Activated T-cell treated with anti-CD3 and anti-CD28 coated beads, Interleukin-2, amount 50 U/mL, for 48 hours (primary cell): ENCODE results near the gene AGAP3.

Source experiments
- DNase-seq, 2 experiments: peaks; one replicate each; pipeline ENCODE4 v3.0.0-alpha.2; 2020

AGAP3 gene

DNA sequence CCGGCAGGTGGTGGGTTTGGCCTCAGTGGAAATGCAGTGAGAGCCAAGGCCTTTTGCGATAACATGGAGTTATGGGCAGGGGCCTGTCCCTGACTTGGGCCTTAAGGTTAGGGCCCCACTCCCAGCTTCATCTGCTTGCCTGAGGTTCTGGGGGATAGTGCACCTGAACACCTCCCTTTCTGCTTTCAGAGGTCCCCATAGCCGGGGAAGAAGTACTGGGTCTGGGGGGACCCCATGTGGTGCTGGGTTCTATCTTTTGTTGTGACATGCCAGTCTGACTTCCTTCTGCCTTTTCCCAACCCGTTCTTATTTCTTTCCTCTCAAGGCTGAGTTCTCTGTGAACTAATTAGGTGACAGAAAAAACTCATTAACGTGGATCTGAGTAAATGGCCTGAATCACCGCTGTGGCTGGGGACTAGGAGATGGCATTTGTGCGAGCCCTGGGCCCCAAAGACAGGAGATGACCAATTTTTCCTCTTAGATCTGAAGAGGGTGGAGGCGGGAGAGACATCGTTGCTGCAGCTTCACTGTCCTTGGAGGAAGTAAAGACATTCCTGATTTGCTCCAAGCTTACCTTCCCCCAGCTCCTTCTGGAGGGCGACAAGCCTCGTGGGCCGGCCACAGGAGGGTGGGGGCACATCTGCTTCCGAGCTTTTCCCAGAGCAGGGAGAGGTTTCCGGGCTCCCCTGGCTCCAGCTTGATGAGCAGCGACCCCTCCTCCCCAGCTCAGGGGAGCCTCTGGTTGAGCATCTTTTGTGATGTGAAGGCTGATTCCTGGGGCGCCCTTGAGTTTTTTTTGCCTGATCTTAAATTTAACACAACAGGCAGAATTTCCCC, 2.0 kb downstream of the AGAP3 start:
- DNase-seq = no peak

DNA sequence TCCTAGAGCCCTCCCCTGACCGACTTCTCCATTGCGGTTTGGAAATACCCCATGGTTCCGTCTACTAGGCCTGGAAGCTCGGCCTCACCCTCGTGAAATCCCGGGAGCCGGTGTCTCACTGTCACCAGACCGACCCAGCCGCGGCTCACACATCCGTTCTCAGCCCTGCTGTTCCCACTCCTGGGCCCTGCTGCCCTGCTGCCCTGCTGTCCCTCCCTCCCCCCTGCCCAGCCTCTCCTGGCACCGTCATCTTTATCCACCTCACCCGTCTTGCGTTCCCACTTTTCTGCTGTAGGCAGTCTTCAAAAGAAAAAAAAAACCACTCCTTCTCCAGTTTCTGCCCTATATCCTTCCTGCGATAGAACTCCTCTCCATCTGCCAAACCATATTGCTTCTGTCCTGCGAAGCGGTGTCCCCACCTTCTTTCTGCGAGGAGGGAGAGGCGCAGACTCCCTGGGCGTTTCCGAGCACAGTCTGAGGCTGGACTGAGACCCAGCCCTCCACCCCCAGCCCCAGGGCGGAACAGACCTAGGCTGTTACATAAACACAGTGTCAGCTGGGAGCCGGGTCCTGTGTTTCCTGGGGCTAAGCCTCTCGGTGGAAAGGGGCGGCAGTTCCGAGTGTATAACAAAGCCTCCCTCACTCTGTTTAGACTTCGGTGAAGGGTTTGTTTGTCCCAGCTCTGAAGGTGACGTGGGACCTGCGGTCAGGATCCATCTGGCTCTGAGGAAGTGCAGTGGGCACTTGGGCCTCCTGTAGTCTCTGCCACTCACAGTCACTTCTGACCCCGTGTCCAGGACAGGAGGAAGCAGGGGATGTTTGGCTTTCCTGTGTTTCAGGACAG, 2.8 kb downstream of the AGAP3 start:
- DNase-seq = no peak

DNA sequence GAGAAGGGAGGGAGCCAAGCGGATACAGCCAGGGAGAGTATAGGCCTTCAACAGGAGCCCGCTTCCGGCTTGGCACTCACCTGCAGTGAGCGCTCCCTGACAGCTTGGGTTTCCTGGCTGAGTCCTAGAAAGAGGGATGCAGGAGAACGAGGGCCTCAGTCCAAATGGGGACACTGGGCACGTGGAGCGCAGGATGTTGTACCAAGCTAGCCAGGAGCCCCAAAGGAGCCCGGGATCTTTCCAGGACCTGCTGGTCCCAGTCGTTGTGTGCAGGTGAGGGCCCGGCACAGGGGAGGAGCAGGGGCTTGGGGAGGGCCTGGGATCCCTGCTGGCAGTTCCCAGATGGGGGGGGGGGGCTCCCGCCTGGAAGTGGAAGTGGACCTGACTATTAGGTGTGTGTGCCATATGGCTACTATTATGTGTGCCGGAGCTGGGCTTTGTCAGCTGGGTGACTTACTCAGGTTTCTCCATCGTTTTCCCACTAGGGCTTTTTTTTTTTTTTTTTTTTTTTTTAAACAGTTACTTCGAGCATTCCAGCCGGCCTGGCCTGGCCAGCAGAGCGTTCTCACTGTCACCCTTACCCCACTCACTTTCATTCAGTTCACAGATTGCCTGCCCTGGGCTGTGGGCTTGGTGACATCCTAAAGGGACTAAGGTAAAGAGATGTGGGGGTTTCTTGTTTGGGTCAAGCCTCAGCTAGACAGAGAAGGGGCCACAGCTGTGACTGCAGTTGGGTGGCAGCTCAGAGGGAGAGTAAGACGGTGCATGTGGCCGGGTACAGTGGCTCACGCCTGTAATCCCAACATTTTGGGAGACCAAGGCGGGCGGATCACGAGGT, 3.8 kb downstream of the AGAP3 start:
- no peak for DNase-seq

DNA sequence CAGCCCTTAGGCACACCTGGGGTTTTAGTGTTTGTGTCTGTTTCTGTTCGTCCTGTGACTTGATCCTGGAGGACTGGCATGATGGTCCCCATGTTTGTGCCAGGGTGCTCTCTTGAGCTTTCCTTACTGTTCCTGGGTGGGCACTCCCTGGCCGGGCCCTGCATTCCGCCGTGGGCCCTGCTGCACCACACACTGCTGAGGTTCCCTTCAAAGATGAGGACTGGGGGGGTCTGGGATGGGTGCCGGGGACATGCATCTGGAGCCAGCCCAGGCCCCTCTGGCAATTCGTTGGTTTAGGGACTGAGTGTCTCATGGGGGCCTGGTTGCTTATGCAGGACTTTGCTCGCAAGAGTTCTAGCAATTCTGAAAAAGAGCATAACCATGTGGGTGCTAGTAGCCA, 4.7 kb downstream of the AGAP3 start:
- no peak for DNase-seq

DNA sequence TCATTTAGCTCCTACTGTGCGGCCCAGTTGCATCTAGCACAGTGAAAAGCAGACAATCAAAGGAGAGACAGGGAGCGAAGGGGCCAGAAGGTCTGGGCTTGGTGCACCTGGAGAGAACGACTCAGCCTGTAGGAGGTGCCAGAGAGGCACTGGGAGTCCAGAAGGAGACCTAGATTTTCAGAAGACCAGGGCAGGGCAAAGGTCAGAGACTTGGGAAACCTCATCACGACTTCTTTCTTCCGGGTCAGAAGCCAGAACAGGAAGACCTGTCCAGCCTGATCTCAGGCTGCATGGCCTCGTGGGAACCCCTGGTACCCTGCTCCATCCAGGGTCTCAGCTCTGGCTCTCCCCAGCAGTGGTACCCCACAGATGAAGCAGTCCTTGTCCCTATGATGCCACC, 5.2 kb downstream of the AGAP3 start:
- DNase-seq = peak in 1 of 2 experiments; percentile 51

DNA sequence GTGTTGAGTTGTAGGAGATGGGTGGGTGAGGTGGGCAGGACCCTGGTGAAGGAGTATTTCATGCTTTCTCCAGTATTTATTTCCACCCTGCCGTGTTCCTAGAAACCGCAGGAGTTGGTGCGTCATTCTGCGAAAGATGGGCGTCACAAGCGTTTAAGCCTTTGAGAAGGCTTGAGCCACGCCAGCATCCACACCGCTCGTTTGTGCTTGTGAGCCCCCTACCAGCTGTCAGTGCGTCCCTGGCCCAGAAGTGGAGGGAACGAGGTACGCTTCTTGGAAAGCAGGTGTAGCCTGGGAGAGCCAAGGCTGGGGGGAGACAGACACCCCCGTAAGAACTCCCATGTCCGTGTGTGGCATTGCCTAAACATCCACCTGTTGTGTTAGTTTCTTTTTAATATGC, 5.7 kb downstream of the AGAP3 start:
- no peak for DNase-seq

DNA sequence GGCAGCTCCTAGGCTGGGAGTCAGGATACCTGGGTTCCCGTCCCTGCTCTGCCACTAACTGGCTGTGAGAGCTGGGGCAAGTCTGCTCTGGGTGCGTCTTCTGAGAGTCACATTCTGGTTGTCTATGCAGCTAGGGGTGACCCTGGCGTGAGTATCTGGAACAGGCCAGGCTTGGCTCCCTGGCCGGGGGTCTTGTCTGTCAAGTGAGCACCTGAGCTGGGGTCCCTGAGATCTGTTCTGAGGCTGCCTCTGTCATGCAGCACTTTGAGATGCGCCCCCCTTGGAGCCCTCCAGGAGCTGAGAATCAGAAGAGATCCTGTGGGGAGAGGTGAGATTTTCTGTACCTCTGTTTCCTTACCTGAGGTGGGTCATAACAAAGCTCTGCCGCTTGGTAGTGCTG, 7.5 kb downstream of the AGAP3 start:
- DNase-seq = no peak

DNA sequence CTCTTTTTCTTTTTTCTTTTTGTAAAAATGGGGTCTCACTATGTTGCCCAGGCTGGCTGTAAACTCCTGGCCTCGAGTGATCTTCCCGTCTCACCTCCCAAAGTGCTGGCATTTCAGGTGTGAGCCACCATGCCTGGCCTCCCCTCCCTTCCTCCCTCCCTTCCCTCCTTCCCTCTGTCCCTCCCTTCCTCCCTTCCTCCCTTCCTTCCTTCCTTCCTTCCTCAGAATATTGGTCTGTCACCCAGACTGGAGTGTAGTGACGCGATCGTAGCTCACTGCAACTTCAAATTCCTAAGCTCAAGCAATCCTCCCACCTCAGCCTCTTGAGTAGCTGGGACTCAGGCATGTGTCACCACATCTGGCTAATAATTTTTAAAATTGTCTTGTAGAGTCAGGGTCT, 8.4 kb downstream of the AGAP3 start:
- no peak for DNase-seq

DNA sequence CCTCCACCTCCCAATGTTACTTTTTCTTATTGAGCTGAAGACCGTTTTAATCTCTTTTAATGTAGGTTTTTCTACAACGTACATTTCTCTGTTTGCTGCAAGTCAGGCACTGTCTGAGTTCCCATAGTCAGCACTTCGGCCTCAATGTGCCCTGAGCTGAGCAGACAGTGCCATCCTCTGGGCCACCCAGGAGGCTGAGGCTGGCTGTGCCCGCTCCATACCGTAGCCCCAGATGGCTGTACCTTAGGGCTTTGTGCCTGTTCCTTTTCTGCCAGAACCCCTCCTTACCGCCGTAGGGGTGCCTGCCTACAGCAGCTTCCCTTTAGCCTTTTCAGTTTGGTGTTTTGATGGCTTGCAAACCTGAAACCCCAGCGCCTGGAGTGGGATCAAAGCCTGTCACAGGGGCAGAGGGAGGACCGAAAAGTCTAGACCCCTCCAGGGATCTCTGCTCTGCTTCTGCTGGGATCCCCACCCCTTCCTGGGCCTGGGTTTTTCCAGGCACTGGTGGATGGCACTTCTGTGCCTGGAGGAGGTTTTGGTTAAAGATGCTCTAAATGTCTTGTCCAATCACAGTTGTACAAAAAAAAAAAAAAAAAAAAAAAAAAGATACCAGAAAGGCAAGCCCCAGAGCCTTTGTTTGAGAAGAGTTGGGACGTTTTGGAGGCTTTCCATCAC, 9.0 kb downstream of the AGAP3 start:
- DNase-seq = no peak

DNA sequence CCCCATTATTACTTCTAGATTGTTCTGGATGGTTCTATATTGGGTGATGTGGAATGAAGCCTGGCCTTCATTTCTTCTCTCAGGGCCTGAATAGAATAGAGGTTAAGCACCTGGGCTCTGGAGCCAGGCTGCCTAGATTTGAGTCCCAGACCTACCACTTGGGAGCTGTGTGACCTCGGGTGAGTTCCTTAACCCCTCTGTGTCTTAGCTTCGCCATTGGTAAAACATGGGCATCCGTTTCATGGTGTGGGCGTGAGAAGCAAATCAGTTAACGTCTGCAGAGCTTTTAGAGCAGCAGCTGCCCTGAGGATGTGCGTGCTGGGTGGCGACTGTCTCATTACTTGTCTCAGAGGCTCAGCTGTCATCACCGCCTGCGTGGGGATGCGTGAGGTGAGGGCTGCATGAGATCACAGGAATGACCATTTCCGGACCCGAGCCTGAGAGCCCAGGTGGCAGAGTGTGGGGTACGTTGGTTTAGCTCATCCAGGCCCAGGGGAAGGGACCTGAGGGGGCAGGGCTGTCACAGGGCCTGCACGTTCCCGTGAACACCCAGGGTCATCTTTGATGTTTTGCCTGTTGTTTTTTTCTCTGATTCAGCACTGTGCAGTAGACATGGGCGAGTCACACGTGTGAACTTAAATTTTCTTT, 9.7 kb downstream of the AGAP3 start:
- no peak for DNase-seq

DNA sequence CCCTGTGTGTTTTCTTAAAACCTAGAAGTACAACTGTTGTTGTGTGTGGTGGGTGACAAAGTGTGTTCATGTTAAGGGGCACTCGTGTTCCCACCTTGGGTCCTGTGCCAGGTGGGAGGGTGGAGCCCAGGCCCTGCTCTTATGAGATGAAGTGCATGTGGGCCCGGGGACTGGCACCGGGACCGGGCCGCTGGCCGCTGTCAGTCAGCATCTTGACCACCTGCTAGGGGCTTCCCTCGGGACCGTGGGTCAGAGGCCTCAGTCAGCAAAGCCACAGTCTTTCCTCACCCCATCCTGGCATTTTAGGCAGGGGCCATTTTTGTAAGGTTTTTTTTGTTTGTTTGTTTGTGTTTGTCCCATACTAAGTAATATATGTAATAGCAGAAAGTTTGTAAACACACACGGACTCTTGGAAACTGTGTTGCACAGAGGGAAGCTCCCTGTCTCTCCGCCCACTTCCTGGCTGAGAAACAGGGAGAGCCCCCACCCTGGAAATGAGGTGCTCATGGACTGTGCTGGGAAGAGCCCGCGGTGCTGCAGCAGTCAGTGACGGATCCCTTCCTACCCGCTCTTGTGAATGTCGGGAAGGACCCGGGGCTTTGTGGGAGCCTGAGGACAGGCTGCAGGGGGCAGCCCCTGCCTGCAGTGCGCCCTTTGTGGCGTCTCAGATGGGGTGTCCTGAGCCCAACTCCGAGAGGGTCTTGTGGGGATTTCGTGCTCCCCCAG, 13.4 kb downstream of the AGAP3 start:
- DNase-seq = no peak

DNA sequence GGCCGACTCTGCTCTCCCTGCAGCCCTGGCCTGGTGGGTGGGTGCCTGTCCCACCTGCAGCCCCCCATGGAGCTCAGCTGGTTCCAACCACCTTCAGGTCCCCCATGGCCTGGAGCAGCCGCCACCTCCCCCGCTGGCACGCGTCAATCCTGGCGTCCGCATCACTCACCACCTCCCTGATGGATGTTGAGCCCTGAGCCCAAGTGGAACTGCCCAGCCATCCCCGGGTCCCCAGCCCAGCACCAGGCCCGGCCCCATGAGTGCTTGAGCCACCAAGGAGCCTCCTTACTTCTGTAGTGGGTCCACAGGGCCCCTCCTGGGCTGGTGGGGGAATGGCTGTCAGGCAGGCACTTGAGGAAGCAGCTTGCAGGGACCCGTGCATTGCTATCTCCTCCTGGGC, 14.6 kb downstream of the AGAP3 start:
- DNase-seq = no peak

DNA sequence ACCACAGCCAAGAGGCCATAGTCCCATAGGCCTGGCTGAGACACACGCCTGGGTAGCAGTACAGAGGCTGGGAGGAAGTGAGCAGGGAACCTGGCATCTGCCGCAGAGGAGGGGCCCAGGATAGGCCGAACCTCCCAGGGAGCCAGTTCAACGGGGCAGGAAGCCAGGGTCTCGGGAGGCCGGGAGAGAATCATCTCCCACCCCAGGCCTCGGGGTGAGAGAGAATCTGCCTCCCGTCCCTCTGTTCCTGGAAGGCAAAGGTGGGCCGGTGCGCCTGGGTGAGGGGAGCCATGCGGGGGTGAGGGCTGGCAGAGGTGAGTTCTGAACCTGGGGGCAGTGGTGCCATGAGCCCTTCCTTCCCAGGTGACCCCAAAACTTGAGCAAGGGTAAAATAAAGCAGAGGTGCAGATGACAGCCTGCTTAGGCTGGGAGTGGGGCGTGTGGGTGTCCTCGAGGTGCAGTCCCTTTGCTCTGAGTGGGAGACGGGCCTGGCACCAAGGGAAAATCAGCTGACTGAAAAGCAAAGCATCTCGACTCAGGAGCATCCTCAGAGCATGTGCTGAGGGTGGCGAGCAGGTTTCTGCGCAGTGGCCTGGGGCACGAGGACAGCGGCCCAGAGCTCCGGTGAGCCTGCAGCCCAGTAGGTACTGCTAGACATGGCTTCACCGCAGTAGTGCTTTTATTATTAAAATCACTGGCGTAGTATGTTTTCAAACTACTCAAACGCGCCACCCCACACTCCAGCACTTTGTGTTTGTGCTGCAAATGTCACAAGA, 15.5 kb downstream of the AGAP3 start:
- DNase-seq = no peak

DNA sequence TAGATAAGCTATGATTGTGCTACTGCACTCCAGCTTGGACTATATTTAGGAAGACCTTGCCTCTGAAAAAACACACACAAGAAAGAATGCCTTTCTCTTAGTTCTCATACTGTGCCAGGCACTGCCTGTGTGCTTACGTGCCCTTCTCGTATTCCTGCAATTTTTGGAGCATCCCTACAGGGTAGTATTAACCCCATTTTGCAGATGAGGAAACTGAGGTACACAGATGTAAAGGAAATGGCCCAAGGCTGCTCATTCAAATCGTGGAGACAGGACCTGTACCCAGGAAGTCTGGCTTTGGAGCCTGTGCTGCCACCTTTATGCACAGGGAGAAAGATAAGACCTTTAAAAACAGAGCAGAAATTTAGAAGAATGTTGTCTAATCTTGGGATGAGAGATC, 16.7 kb downstream of the AGAP3 start:
- DNase-seq = no peak

DNA sequence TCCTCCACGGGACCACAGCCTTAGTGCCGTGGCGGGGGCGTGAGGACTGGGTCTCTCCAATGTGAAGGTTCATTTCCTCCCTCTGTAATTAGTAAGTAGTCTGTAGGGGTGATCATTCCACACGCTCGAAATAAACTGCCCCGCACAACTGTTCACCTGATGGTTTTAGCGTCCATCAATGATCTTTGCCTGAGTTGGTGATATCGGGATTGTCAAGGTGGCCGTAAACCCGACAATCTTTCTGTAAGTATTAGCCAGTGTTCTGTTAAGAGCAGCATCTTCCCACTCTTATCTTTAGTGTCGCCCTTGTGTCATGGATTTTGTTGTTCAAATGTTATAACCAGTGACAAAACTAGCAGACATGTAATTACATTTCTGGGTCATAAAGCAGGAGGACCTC, 17.7 kb downstream of the AGAP3 start:
- DNase-seq = no peak

DNA sequence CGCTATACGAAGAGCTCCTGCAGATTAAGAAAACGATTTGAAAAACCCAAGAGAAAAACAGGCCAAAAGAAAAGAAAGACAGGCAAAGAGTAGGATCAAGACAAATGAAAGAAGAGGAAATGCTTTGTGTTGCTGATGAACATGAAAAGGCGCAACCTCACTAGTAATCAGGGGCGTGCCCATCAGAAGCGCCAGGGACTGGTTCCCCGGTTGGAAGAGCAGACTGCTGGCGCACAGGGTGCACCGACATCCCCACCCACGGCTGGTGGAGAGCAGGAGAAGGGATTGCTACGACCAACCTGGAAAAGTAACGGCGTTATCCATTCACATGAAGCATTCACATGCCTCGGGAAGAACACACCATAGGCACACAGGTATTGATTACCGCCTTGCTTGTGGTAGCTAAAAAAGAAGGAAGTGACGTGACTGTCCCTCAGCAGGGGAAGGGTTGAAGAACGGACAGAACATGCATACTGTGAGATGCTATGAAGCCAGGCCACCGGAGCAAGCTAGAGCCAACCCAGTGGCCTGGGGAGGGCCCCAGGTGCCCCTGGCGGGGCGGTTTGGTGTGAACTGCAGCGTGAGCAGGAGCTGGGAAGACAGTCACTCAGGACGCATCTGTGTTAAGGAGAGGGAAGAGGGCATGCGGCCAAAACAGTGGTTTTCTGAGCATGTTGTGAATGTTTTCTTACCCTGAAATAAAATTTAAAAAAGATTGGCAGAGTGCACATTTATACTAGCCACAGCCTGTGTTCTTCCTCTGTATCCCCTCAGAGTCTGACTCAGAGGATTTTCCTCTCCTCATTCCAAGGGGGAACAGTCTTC, 18.3 kb downstream of the AGAP3 start:
- DNase-seq = no peak

DNA sequence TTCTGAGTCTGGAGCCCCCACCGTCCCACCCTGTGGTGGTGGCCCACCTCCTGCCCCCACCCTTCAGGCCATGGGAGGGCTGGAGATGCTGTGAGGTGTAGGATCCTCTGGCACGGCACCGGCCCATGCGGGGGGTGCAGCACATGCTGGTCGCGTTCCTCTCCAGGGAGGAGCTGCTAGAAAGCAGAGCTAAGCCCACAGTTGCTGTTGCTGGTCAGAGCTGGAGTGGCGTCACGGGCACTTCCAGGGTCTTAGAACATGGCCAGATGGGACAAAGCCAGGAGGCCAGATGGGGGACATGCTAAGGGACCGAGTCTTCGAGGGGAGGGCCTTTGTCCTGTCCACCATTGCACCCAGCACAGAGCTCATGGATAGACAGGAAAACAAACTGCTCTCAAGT, 21.6 kb downstream of the AGAP3 start:
- no peak for DNase-seq

DNA sequence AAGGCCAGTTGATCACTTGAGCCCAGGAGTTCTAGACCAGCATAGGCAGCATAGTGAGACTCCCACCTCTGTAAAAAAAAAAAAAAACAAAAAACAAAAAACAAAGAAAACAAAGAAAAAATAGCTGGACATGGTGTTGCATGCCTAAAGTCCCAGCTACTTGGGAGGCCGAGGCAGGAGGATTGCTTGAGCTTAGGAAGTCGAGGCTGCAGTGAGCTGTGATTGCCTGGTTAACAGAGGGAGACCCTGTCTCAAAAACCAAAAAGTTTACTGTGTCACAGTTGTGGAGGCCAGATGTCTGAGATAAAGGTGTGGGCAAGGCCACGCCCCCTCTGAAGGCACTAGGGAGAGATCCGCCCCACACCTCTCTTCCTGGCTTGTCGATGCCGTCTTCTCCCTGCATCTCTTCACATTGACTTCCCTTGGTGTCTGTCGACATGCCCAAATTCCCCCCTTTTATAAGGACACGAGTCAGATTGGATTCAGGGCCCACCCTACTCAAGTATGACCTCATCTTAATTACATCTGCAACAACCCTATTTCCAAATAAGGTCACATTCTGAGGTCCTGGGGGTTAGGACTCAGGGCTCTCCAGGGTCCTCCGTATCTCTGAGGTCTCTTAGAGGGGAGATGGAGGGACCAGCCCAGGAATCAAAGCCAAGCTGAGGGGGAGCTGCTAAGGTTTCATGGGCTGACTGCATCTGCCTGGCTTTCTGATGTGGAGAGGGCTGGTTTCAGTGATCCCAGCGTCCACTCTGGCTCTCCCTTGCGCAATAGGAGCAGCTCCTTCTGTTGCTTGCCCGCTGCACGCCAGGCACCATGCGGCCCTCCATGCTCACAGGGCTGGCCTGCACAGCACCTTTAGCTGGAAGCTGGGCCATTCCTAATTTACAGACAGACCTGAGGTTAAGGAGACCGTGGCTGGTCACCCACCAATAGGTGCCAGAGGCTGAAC, 23.1 kb downstream of the AGAP3 start:
- no peak for DNase-seq
